ENCODE results near the gene HADHB. TPM values are rescaled to one million over a fixed set of nuclear protein-coding genes. Genes with fewer than 3 reads are reported as not detected.

HADHB gene
- total RNA-seq, 1 experiment from 2014 or later: 41.3 TPM

DNA sequence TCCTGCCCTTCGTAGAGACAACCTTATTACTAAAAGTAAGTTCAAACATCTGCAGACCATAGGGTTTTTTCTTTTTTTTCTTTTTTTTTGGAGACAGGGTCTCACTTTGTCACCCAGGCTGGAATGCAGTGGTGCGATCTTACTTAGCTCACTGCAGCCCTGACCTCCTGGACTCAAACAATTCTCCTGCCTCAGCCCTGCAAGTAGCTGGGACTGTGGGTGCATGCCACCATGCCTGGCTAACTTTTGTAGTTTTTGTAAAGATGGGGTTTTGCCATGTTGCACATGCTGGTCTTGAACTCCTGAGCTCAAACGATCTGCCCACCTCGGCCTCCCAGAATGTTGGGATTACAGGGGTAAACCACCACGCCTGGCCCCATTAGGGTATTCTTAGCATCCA is 32.7 kb upstream of the HADHB start:
- no peak overlapping the region for H2BK120ac ChIP-seq (ENCODE audit: low read depth, low read length, poor library complexity, severe bottlenecking)
- H4K5ac ChIP-seq (ENCODE audit: insufficient read length, low read depth, low read length): no peak overlapping the region
- no CpG with 5 or more reads among the region's 5 CpGs for WGBS (ENCODE audit: extremely low coverage, insufficient read length, low lambda C conversion rate)
- no peak overlapping the region for H3K14ac ChIP-seq (ENCODE audit: insufficient read depth, low read length)
- H4K91ac ChIP-seq (ENCODE audit: insufficient read length, low read depth, low read length): no peak overlapping the region
- H4K8ac ChIP-seq (replicated peaks; ENCODE audit: insufficient read length, low read depth, low read length): no peak overlapping the region
- H3K9ac ChIP-seq (ENCODE audit: extremely low read depth, insufficient read length, low read length): no peak overlapping the region
- H3K79me2 ChIP-seq (ENCODE audit: insufficient read depth, low read length): no peaks in the 10 kb centered on the region
- no peaks in the 10 kb centered on the region for H3K23me2 ChIP-seq (ENCODE audit: insufficient read length, low read depth, low read length, poor library complexity, severe bottlenecking)
- H4K20me1 ChIP-seq (ENCODE audit: control insufficient read depth, insufficient read depth, insufficient read length): no peaks in the 10 kb centered on the region
- no peak overlapping the region for H3K4ac ChIP-seq (ENCODE audit: low read depth, low read length)
- no peak overlapping the region for H3K23ac ChIP-seq (ENCODE audit: insufficient read length, low read depth, low read length)
- H3K36me3 Mint-ChIP-seq (ENCODE audit: insufficient read depth in 1 of 3, low read depth in 3 of 3): peaks cover 3 to 83% (median 54%) of the 10 kb centered on the region in 3 experiments; a peak in 5 of 7 replicates
- no peak overlapping the region for H2BK5ac ChIP-seq (ENCODE audit: insufficient read length, low read length)
- no peak overlapping the region for H3K56ac ChIP-seq (ENCODE audit: insufficient read length, low read depth, low read length)
- no peak overlapping the region for H3K18ac ChIP-seq (ENCODE audit: insufficient read length, low read depth, low read length)
- no peaks in the 10 kb centered on the region for H3K27me3 Mint-ChIP-seq (ENCODE audit: low read depth)
- H3T11ph ChIP-seq (ENCODE audit: low read length): no peak overlapping the region
- H2BK20ac ChIP-seq (ENCODE audit: low read depth, low read length, poor library complexity, severe bottlenecking): no peak overlapping the region
- no peaks in the 10 kb centered on the region for H3K27me3 ChIP-seq (ENCODE audit: insufficient read depth, low read length)
- no peak overlapping the region for H3K27ac Mint-ChIP-seq
- H3K4me1 Mint-ChIP-seq: no peaks in the 10 kb centered on the region
- no peak overlapping the region for H2AFZ ChIP-seq (ENCODE audit: low read length)
- no peak overlapping the region for H3K4me2 ChIP-seq (ENCODE audit: insufficient read depth, insufficient read length, low read length)
- TF ChIP-seq, protein P1, sequence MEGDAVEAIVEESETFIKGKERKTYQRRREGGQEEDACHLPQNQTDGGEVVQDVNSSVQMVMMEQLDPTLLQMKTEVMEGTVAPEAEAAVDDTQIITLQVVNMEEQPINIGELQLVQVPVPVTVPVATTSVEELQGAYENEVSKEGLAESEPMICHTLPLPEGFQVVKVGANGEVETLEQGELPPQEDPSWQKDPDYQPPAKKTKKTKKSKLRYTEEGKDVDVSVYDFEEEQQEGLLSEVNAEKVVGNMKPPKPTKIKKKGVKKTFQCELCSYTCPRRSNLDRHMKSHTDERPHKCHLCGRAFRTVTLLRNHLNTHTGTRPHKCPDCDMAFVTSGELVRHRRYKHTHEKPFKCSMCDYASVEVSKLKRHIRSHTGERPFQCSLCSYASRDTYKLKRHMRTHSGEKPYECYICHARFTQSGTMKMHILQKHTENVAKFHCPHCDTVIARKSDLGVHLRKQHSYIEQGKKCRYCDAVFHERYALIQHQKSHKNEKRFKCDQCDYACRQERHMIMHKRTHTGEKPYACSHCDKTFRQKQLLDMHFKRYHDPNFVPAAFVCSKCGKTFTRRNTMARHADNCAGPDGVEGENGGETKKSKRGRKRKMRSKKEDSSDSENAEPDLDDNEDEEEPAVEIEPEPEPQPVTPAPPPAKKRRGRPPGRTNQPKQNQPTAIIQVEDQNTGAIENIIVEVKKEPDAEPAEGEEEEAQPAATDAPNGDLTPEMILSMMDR (conservative IDR thresholded peaks at IDR 0.05): no peak
- no peak overlapping the region for H3K27ac ChIP-seq (ENCODE audit: insufficient read length, low read depth, low read length)
- H3K9me3 ChIP-seq (ENCODE audit: control insufficient read depth, low read depth, low read length): no peaks in the 10 kb centered on the region
- no peak overlapping the region for H3K4me3 Mint-ChIP-seq
- DNase-seq: no peak
- H3K79me1 ChIP-seq (ENCODE audit: insufficient read depth, low read depth, low read length, poor library complexity, severe bottlenecking): no peaks in the 10 kb centered on the region
- H2AK5ac ChIP-seq (ENCODE audit: insufficient read length, low read length): no peak overlapping the region
- H3K4me1 ChIP-seq (ENCODE audit: insufficient read depth, low read length): no peaks in the 10 kb centered on the region
- no peak overlapping the region for H2BK15ac ChIP-seq (ENCODE audit: low read depth, low read length)
- no peak overlapping the region for H2BK12ac ChIP-seq (ENCODE audit: insufficient read length, low read depth, low read length)
- no peaks in the 10 kb centered on the region for H3K9me3 Mint-ChIP-seq

All from H9 (cell line).